Mucosa of stomach (tissue), 1 donor: ENCODE measurements around the gene CDH4.

Source experiments
- H3K27me3 ChIP-seq: one replicate; pipeline ENCODE4 v1.7.0; 2013; ENCODE audit warnings: mild to moderate bottlenecking, low read length; ENCODE audit not compliant: control insufficient read depth, insufficient read depth
- H3K36me3 ChIP-seq: one replicate; pipeline ENCODE4 v1.7.0; 2013; ENCODE audit warnings: low read length; ENCODE audit not compliant: control insufficient read depth, insufficient read depth
- H3K4me1 ChIP-seq: one replicate; pipeline ENCODE4 v1.7.0; 2013; ENCODE audit warnings: mild to moderate bottlenecking, low read length; ENCODE audit not compliant: control insufficient read depth, insufficient read depth
- H3K4me3 ChIP-seq: one replicate; pipeline ENCODE4 v1.7.0; 2013; ENCODE audit warnings: low read length
- H3K9ac ChIP-seq: one replicate; pipeline ENCODE4 v1.7.0; 2013; ENCODE audit warnings: mild to moderate bottlenecking, low read length, moderate library complexity
- H3K9me3 ChIP-seq: one replicate; pipeline ENCODE4 v1.7.0; 2013; ENCODE audit warnings: mild to moderate bottlenecking, low read length, moderate library complexity; ENCODE audit not compliant: control insufficient read depth
- donor health status: Pancreatic carcinoma.

CDH4 gene

GRCh38 chr20:61891476-61891875 is 639.4 kb downstream of the CDH4 start:
- no peaks in the 10 kb centered on the region for H3K9me3 ChIP-seq
- H3K4me3 ChIP-seq = no peak overlapping the region
- H3K36me3 ChIP-seq = no peaks in the 10 kb centered on the region
- H3K4me1 ChIP-seq = no peaks in the 10 kb centered on the region
- H3K9ac ChIP-seq = no peak overlapping the region
- H3K27me3 ChIP-seq = peaks cover 2% of the 10 kb centered on the region

DNA sequence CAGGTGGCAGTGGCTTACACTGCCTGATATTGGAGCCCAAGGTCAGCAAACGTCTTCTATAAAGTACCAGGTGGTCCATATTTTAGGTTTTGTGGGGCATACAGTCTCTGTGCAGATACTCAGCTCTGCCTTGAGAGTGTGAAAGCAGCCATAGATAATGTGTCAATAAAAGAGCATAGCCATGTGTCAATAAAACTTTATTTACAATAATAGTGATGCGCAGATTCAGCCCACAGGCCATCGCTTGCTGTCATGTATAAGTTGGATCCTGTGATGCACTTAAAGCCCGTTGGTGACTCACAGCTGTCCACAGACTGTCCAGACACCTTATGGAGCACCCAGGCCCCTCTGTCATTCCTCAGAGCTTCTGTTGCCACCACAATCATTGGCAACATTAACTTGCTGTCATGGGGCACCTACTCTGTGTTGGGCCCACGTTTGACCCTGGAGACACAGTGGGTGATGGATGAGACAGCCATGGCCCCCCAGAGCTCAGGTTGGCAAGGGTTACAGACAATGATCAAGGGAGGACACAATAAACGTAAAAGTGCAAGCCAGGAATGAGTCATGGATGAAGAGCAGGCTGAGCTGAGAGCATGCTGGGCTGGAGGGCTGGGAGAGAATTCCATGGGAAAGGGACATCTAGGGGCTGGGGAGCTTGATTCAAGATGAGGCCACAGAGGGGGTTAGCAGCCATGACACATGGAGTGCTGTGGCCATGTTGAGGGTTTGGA is 640.0 kb downstream of the CDH4 start:
- no peak overlapping the region for H3K4me3 ChIP-seq
- H3K27me3 ChIP-seq = peaks cover 6% of the 10 kb centered on the region
- no peak overlapping the region for H3K9ac ChIP-seq
- H3K4me1 ChIP-seq = no peaks in the 10 kb centered on the region
- H3K9me3 ChIP-seq = no peaks in the 10 kb centered on the region
- H3K36me3 ChIP-seq = no peaks in the 10 kb centered on the region

DNA sequence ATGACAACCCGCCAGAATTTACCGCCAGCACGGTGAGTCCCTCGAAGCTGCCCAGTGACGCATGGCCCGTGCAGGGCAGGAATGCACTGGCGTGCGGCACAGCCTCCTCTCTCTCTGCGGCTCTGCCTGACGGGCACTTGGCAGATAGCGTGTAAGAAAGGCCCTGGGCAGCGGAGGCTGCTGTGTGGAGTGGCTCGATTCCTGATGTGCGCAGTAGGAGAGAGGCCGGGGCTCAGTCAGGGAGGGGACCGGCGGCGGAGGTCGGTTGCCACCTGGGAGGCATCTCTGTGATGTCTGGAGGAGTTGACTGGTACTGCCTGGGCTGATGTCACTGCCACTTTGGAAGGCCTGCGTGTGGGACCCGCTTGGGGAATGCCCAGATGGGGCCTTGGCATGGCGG is 643.0 kb downstream of the CDH4 start:
- Histone ChIP-seq H3K9me3 (no peaks in the 10 kb centered on the region), H3K4me3 (no peak overlapping the region), H3K27me3 (peaks cover 6% of the 10 kb centered on the region), H3K4me1 (no peaks in the 10 kb centered on the region), H3K9ac (no peak overlapping the region), H3K36me3 (no peaks in the 10 kb centered on the region)

GRCh38 chr20:61895686-61896057 is 643.6 kb downstream of the CDH4 start:
- no peaks in the 10 kb centered on the region for H3K36me3 ChIP-seq
- no peak overlapping the region for H3K9ac ChIP-seq

GRCh38 chr20:61896058-61896961 is 644.2 kb downstream of the CDH4 start:
- Histone ChIP-seq H3K36me3 (no peaks in the 10 kb centered on the region), H3K9me3 (no peaks in the 10 kb centered on the region), H3K4me3 (no peak overlapping the region), H3K9ac (no peak overlapping the region), H3K4me1 (no peaks in the 10 kb centered on the region), H3K27me3 (peaks cover 18% of the 10 kb centered on the region)

More at GRCh38 chr20:61895686-61896057, 643.6 kb downstream of the CDH4 start:
- Histone ChIP-seq H3K4me3 (no peak overlapping the region), H3K4me1 (no peaks in the 10 kb centered on the region), H3K27me3 (peaks cover 13% of the 10 kb centered on the region), H3K9me3 (no peaks in the 10 kb centered on the region)

GRCh38 chr20:61897401-61898295 is 645.6 kb downstream of the CDH4 start:
- Histone ChIP-seq H3K4me1 (no peaks in the 10 kb centered on the region), H3K36me3 (no peaks in the 10 kb centered on the region), H3K9me3 (no peaks in the 10 kb centered on the region), H3K27me3 (peaks cover 28% of the 10 kb centered on the region), H3K4me3 (no peak overlapping the region), H3K9ac (no peak overlapping the region)

- no peaks in the 10 kb centered on the region for H3K4me1 ChIP-seq
- no peak overlapping the region for H3K9ac ChIP-seq
- no peak overlapping the region for H3K4me3 ChIP-seq
- peaks cover 28% of the 10 kb centered on the region for H3K27me3 ChIP-seq
- no peaks in the 10 kb centered on the region for H3K36me3 ChIP-seq
- H3K9me3 ChIP-seq = no peaks in the 10 kb centered on the region
Measured at GRCh38 chr20:61898405-61898804, 646.3 kb downstream of the CDH4 start.

GRCh38 chr20:61900011-61900944 is 648.2 kb downstream of the CDH4 start:
- peaks cover 28% of the 10 kb centered on the region for H3K27me3 ChIP-seq
- H3K9me3 ChIP-seq = no peaks in the 10 kb centered on the region
- H3K36me3 ChIP-seq = no peaks in the 10 kb centered on the region
- no peak overlapping the region for H3K4me3 ChIP-seq
- H3K4me1 ChIP-seq = no peaks in the 10 kb centered on the region
- no peak overlapping the region for H3K9ac ChIP-seq

- Histone ChIP-seq H3K9me3 (no peaks in the 10 kb centered on the region), H3K4me1 (no peaks in the 10 kb centered on the region), H3K36me3 (no peaks in the 10 kb centered on the region), H3K27me3 (peaks cover 28% of the 10 kb centered on the region), H3K9ac (no peak overlapping the region), H3K4me3 (no peak overlapping the region)
Measured at GRCh38 chr20:61900945-61901293, 648.9 kb downstream of the CDH4 start.

DNA sequence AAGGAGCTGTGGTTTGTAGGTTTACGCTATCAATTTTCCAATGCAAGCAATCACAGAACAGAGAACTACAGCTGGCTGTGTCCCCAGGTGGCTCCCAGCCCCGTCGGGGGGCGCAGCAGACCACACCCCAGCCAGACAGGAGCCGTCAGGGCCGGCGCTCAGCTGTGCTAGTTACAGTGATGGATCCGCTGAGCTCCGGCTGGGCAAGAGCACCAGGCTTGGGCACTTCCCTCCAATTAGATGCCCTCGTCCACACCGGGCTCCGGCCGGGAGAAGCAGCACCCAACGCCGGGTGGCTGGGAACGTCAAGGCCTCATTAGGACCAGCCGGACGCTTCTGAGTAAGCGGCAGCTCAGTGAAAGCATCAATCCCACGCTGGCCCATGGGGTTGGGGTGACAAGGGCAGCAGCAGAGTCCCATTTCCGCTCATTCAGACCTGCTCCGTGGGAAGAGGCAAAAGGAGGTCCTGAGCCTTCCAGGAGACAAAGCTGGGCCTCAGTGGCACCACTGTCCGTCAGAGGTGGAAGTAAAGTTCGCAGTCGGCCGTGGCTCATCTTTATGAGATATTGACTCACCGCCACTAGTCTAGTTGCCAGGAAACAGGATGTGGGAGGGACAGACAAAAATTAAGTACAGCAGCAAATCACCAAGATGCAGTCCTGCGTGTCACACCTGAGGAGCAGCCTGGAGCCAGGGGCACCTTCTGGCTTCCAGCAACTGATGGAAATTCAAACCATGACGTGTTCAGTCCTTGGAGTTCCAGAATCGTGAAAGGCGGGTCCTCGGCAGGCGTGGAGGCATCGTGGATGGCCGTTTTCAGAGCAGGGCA is 649.5 kb downstream of the CDH4 start:
- Histone ChIP-seq H3K36me3 (no peaks in the 10 kb centered on the region), H3K9ac (no peak overlapping the region), H3K4me1 (no peaks in the 10 kb centered on the region), H3K27me3 (peaks cover 25% of the 10 kb centered on the region), H3K4me3 (no peak overlapping the region), H3K9me3 (no peaks in the 10 kb centered on the region)
